HG03457 (cell line): Measurements from ENCODE around the gene HAPSTR1.

Experiments used
- ATAC-seq: cut with Tn5 transposase; IDR thresholded peaks from one replicate; pipeline ENCODE4 v1.9.1; 2021; ENCODE audit warnings: moderate number of reproducible peaks; ENCODE audit not compliant: unreplicated experiment

HAPSTR1 gene

GRCh38 chr16:9095656-9096397 is 4.4 kb downstream of the HAPSTR1 start:
- ATAC-seq = no peak

- no peak for ATAC-seq
Measured at GRCh38 chr16:9096416-9096952, 5.0 kb downstream of the HAPSTR1 start.

GRCh38 chr16:9097266-9098219 is 6.1 kb downstream of the HAPSTR1 start:
- ATAC-seq = no peak

GRCh38 chr16:9098377-9099090 is 7.1 kb downstream of the HAPSTR1 start:
- ATAC-seq = no peak

- no peak for ATAC-seq
Measured at GRCh38 chr16:9099131-9099625, 7.7 kb downstream of the HAPSTR1 start.

GRCh38 chr16:9102379-9102778 is 10.9 kb downstream of the HAPSTR1 start:
- no peak for ATAC-seq

- ATAC-seq = no peak
Measured at GRCh38 chr16:9102943-9103342, 11.5 kb downstream of the HAPSTR1 start.

GRCh38 chr16:9103546-9103945 is 12.1 kb downstream of the HAPSTR1 start:
- no peak for ATAC-seq

GRCh38 chr16:9105189-9105588 is 13.7 kb downstream of the HAPSTR1 start:
- no peak for ATAC-seq

- ATAC-seq = no peak
Measured at GRCh38 chr16:9107025-9107970, 15.9 kb downstream of the HAPSTR1 start.

GRCh38 chr16:9109255-9109654 is 17.8 kb downstream of the HAPSTR1 start:
- no peak for ATAC-seq

GRCh38 chr16:9112166-9112843 is 20.9 kb downstream of the HAPSTR1 start:
- no peak for ATAC-seq

- ATAC-seq = no peak
Measured at GRCh38 chr16:9112844-9113186, 21.4 kb downstream of the HAPSTR1 start.

- ATAC-seq = no peak
Measured at GRCh38 chr16:9113707-9114106, 22.3 kb downstream of the HAPSTR1 start.

- no peak for ATAC-seq
Measured at GRCh38 chr16:9114112-9114511, 22.7 kb downstream of the HAPSTR1 start.

GRCh38 chr16:9114842-9115241 is 23.4 kb downstream of the HAPSTR1 start:
- no peak for ATAC-seq

- ATAC-seq = no peak
Measured at GRCh38 chr16:9115277-9115676, 23.8 kb downstream of the HAPSTR1 start.

GRCh38 chr16:9116141-9116540 is 24.7 kb downstream of the HAPSTR1 start:
- ATAC-seq = no peak

GRCh38 chr16:9118170-9118569 is 26.7 kb downstream of the HAPSTR1 start:
- ATAC-seq = no peak
